GM23338 (cell line): ENCODE results near the gene UBE2QL1.

Experiments used
- EZH2 ChIP-seq: fragments of 200-600 bp; sonication (generic); IDR thresholded peaks from one replicate; pipeline ENCODE4 v1.8.0; 2017; ENCODE audit warnings: antibody characterized with exemption, mild to moderate bottlenecking, low read depth; ENCODE audit not compliant: unreplicated experiment
- JUNB ChIP-seq: IDR thresholded peaks from one replicate; pipeline ENCODE4 v1.6.1; 2016; ENCODE audit warnings: antibody characterized with exemption; ENCODE audit not compliant: unreplicated experiment
- POLR2AphosphoS5 ChIP-seq: IDR thresholded peaks from 2 replicates; pipeline ENCODE4 v1.6.1; 2016; ENCODE audit warnings: antibody characterized with exemption, low read depth
- TF ChIP-seq, protein P1 (sequence below), 2 experiments: fragments of 200-600 bp in 1 of 2; sonication (generic) in 1 of 2; conservative IDR thresholded peaks; 2 replicates each; pipeline versions ENCODE4 v1.5.1 to v1.6.1; 2016 to 2017; ENCODE audit warnings: antibody characterized with exemption in 2 of 2, low read depth in 2 of 2, mild to moderate bottlenecking in 2 of 2, moderate library complexity in 1 of 2
- TF ChIP-seq, protein P2 (sequence below): IDR thresholded peaks from one replicate; pipeline ENCODE4 v1.6.1; 2018; ENCODE audit warnings: antibody characterized with exemption; ENCODE audit not compliant: unreplicated experiment

DNA sequence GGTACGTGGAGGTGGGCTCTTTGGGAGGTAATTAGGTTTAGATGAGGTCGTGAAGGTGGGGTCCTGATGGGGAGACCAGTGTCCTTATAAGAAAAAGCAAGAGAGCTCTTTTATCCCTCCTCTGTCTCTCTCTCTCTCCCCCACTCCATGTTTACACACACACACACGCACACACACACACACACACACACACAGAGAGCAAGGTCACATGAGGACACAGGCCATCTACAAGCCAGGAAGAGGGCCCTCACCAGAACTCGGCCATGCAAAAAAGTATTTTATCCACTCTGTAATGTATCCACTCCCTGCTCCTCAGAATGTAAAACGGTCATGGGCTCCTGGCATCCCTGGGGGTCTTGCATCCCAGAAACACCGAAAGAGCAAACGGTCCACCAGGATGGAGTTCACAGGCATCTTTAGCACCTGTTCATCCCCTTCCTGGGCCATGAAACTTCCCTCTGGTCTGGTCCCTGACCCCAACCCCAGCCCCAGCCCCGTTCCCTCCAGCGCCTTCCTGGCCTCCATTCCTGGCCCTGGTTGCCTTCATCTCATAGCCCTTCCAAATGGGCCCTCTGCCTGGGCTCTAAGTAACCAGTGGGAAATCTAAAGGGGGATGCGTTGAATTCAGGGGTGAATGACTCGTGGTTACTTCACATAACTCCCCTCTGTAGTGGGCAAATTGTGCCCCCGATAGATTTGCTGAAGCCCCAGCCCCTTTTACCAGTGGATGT is 95.3 kb downstream of the UBE2QL1 start:
- TF ChIP-seq, protein P1, sequence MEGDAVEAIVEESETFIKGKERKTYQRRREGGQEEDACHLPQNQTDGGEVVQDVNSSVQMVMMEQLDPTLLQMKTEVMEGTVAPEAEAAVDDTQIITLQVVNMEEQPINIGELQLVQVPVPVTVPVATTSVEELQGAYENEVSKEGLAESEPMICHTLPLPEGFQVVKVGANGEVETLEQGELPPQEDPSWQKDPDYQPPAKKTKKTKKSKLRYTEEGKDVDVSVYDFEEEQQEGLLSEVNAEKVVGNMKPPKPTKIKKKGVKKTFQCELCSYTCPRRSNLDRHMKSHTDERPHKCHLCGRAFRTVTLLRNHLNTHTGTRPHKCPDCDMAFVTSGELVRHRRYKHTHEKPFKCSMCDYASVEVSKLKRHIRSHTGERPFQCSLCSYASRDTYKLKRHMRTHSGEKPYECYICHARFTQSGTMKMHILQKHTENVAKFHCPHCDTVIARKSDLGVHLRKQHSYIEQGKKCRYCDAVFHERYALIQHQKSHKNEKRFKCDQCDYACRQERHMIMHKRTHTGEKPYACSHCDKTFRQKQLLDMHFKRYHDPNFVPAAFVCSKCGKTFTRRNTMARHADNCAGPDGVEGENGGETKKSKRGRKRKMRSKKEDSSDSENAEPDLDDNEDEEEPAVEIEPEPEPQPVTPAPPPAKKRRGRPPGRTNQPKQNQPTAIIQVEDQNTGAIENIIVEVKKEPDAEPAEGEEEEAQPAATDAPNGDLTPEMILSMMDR (conservative IDR thresholded peaks at IDR 0.05; ENCODE audit: low read depth in 2 of 2), result no peak
- no peak for TF ChIP-seq EZH2
- no peak for TF ChIP-seq POLR2AphosphoS5
- TF ChIP-seq, protein P2, sequence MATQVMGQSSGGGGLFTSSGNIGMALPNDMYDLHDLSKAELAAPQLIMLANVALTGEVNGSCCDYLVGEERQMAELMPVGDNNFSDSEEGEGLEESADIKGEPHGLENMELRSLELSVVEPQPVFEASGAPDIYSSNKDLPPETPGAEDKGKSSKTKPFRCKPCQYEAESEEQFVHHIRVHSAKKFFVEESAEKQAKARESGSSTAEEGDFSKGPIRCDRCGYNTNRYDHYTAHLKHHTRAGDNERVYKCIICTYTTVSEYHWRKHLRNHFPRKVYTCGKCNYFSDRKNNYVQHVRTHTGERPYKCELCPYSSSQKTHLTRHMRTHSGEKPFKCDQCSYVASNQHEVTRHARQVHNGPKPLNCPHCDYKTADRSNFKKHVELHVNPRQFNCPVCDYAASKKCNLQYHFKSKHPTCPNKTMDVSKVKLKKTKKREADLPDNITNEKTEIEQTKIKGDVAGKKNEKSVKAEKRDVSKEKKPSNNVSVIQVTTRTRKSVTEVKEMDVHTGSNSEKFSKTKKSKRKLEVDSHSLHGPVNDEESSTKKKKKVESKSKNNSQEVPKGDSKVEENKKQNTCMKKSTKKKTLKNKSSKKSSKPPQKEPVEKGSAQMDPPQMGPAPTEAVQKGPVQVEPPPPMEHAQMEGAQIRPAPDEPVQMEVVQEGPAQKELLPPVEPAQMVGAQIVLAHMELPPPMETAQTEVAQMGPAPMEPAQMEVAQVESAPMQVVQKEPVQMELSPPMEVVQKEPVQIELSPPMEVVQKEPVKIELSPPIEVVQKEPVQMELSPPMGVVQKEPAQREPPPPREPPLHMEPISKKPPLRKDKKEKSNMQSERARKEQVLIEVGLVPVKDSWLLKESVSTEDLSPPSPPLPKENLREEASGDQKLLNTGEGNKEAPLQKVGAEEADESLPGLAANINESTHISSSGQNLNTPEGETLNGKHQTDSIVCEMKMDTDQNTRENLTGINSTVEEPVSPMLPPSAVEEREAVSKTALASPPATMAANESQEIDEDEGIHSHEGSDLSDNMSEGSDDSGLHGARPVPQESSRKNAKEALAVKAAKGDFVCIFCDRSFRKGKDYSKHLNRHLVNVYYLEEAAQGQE, result no peak
- TF ChIP-seq JUNB, result no peak
